GDM1 (cell line): ENCODE results near the gene EML3.
"Not testable (repeated sequence)": the region's sequence is repeated elsewhere in the genome, so short reads cannot be mapped to it uniquely, and the experiment has no call there.

Experiments used
- DNase-seq: peaks from one replicate; lab custom pipeline; 2025; lab: John Stamatoyannopoulos, UW

The EML3 gene, protein sequence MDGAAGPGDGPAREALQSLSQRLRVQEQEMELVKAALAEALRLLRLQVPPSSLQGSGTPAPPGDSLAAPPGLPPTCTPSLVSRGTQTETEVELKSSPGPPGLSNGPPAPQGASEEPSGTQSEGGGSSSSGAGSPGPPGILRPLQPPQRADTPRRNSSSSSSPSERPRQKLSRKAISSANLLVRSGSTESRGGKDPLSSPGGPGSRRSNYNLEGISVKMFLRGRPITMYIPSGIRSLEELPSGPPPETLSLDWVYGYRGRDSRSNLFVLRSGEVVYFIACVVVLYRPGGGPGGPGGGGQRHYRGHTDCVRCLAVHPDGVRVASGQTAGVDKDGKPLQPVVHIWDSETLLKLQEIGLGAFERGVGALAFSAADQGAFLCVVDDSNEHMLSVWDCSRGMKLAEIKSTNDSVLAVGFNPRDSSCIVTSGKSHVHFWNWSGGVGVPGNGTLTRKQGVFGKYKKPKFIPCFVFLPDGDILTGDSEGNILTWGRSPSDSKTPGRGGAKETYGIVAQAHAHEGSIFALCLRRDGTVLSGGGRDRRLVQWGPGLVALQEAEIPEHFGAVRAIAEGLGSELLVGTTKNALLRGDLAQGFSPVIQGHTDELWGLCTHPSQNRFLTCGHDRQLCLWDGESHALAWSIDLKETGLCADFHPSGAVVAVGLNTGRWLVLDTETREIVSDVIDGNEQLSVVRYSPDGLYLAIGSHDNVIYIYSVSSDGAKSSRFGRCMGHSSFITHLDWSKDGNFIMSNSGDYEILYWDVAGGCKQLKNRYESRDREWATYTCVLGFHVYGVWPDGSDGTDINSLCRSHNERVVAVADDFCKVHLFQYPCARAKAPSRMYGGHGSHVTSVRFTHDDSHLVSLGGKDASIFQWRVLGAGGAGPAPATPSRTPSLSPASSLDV

DNA sequence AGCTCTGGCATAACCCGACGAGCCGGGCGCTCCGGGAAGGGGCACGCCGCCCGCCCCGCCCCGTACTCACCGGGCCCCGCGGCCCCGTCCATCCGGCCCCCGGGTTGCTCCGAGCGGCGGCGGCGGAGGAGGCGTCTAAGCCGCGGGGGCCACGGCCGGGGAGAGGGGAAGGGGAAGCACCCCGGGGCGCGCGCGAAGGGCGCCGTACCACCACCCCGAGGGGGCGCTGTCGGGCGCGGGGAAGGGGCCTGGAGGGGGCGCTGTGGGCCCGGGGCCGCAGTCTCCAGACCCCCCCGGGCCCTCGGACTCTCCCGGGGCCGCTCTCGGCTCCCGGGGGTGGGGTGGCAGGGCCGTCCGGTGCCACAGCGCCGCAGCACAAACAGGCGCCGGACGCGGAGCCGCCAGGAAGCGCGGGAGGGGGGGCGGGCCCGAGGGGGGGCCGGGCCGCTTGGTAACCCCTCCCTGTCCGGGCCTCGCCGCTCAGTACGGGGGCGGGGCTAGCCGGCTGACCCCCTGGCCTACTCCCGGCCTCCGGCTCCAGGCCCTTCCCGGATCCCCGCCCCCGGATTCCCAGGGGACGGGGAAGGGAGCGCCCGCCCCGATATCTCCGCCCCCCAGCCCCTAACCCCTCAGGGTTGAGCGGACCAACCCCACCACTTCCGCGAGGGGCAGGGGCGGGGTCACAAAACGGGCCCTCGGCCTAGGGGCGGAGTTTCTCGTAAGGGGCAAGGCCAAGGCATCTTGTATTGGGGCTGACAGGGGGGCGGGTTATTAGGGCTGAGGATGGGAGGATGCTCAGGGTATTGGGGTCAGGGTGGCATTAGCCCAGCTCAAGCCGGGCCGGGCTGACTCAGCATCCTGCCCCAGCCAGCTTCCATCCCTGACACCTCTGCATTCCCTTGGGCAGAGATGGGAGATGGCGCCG is at the start of gene EML3, which contains the start of gene ROM1:
TSS of gene EML3 (minus strand) at position 410 of the 925 bp plus-strand sequence. CDS start at position 92, 318 bp downstream.
TSS of gene ROM1 (plus strand) at position 892 of the 925 bp plus-strand sequence. CDS start at position 917, 25 bp downstream.
- DNase-seq, result peak; percentile 90

DNA sequence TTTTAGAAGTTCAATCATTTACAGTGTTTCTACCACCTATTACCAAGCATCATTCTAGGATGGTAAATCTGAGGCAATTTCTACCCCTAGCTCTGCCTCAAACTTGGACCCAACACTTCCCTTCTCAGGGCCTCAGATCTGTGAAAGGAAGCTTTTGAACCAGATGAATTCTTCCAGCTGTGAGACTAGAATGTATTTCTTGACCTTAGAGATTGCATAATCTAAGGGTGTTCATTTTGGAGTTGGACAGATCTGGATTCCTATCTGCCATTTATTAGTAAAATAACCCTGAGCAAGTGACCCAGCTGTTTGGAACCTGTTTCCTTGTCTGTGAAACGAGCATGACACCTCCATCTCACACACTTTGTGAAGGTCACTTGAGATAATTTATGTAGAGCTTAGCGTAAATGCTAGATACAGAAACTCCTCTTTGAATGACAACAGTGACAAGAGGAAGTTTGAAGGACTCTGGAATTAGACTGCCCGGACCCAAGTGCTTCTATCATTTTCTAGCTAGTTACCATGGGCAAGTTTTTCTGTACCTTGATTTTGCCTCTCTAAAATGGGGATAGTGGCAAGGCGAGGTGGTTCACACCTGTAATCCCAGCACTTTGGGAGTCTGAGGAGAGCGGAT is 44.3 kb upstream of the EML3 start:
- no peak for DNase-seq

DNA sequence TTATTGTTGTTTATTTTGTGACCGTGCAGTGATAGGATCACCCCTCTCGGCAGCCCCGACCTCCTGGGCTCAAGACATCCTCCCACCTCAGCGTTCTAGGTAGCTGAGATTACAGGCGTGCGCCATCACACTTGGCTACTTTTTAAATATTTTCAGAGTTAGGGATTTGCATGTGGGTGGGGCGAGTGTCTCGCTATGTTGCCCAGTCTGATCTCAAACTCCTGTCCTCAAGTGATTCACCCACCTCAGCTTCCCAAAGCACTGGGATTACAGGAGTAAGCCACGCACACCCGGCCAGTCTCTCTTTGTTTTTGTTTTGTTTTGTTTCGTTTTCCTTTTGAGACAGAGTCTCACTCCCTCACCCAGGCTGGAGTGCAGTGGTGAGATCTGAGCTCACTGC is 41.7 kb upstream of the EML3 start:
- no peak for DNase-seq

DNA sequence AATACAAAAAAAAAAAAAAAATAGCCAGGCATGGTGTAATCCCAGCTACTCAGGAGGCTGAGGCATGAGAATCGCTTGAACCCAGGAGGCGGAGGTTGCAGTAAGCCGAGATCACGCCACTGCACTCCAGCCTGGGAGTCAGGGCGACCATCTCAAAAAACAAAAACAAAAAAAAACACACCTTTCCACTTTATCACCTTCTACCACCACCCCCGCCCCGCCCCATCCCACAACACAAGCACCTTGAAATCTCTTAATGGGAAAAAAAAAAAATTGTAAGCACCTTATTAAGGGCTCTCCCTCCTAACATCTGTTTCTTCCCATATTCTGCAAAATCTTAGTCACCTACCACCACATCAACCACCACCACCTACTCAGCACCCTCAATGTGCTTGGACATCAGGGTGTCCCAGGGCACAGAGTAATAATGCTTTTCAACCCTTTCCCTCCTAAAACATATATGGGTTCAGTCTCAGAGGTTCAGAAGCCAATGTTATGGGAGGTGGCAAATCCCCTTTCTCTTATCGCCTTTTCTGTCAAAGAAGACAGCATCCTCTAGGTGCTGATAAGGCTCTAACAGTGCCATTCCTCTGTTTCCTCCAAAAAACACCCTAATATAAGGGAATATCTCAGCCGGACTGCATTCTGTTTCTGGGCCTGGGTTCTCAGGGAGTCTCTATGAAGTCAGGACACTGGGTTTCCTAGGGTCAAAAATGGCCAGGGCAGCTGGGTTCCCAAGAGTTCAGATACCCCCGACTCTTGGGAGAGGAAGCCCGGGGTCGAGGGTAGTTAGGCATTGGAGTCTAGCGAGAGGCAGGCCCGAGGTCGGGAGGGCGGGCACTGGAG is 39.8 kb upstream of the EML3 start:
- DNase-seq, result no peak

DNA sequence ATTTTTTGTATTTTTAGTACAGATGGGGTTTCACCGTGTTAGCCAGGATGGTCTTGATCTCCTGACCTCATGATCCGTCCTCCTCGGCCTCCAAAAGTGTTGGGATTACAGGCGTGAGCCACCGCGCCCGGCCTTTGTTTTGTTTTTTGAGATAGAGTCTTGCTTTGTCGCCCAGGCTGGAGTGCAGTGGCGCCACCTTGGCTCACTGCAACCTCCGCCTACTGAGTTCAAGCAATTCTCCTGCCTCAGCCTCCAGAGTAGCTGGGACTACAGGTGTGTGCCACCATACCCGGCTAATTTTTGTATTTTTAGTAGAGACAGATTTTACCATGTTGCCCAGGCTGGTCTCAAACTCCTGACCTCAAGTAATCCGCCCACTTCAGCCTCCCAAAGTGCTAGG is 37.7 kb upstream of the EML3 start:
- not testable (repeated sequence) for DNase-seq

DNA sequence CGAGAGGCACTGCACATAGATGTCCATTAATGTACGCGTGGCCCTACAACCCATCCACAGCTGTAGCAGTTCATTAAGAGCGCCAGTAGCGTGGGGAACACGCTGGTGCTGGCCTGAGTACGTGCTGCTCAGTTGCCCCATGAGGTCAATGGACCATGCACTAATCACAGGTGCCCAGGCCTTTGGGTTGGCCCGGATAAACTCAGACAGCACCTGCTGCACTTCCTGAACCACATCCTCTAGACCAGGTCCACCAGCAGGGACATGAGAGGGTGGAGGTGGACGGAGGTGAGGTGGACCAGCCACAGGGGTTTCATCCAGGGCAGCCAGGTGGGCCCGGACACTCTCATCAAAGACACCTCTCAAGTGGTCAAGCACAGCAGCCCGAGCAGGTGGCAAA is 36.9 kb upstream of the EML3 start:
- no peak for DNase-seq

DNA sequence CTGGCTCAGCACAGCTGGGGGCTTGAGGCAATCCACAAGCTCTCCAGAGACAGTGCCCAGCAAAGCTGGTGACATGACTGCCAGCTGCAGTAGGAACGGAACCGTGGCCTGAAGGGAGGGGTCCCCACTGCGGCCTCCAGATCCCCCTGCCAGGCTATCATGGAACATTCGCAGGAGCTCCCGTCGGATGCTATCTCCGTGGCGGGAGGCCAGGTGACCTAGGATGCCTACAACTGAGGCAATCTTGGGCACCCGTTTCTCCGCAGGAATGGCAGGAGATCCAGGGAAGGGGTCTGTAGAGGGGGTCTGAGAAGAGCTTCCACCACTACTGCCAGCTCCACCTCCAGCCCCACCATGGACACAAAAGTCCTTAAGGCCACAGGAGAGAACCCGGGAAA is 36.4 kb upstream of the EML3 start:
- no peak for DNase-seq

DNA sequence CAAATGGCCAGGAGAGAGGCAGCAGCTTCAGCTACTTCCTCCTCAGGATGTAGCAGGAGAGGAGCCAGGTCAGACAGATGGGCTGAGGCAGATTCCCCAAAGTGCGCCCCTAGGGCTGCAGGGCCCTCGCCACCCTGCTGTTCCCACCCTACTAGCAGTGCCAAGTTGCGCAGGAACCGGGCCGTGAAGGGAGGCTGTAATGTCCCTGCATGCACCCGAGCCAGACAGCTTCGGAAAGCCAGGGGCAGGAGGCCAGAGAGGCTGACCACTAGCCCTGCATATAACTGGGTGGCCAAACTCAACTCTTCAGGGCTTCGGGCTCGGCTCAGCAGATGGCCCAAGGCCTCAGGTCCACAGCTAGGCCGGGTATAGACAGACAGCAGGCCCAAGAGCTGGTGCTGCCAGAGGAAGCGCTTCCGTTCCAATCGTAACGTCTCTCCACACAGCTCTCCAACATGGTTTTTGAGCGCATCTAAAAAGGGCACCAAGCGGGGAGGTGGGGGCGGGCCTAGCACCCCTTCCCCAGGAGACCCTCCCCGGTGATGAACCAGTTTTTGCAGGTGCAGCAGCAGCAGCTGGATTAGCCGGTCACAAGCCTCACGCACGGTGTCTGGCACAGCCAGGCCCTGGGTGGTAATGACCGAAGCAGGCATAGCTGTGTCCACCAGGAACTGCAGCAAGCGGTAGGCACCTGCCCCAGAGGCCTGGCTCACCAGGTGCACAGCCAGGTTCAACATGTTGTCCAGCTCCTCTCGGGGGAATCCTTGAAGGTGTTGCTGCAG is 35.8 kb upstream of the EML3 start:
- DNase-seq, result no peak

DNA sequence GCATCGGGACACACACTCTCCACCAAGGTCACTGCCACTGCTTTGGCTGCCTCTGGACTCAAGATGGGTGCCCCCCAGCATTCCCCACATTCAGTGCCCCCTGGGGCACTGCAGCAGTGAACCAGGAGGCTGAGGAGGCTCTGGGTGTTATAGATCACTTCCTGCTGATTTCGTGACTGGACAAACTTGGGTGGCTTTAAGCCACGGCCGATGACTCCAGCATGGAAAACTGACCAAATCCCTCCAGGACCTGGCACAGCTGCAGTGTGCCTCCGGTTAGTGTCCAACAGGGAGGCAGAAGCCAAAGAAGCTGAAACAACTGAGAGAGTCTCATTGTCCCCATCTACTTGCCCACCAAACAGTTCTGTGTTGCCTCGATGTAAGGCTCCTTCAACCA is 35.0 kb upstream of the EML3 start:
- DNase-seq, result no peak

DNA sequence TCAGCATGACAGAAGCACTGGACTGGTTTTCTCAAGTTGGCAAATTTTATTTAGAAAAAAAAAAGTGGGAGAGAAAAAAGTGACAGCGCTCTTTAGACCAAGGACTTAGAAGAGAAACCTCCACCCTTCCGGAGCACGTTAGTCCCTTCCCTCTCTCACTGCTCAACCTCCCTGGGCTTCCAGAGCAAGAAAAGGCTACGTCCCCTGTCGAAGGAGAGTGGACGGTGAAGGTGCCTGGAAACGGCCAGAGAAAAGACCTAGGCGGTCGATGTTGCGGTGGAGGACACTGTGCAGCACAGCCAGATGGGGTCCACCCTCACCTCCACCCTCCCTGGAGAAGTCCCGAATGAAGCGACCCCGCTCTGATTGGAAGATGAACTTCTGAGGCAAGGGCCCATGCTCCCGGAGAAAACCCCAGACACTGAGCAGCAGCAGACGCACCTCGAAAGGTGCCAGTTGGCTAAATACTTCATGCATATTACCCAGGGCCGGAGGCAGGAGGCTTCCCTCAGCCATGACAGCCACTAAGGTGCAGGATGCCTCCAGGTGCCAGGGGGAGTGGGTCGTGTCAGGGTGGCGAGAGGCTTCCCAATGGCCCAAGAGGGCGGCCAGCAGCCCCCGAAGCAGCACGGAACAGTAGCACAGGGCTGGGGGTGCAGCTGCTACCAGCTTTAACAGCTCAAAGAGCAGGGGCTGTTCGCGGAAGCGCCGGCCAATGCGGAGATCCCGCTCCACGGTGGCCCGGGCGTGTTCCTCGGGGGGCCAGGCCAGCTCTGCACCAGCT is 34.4 kb upstream of the EML3 start:
- DNase-seq, result no peak

DNA sequence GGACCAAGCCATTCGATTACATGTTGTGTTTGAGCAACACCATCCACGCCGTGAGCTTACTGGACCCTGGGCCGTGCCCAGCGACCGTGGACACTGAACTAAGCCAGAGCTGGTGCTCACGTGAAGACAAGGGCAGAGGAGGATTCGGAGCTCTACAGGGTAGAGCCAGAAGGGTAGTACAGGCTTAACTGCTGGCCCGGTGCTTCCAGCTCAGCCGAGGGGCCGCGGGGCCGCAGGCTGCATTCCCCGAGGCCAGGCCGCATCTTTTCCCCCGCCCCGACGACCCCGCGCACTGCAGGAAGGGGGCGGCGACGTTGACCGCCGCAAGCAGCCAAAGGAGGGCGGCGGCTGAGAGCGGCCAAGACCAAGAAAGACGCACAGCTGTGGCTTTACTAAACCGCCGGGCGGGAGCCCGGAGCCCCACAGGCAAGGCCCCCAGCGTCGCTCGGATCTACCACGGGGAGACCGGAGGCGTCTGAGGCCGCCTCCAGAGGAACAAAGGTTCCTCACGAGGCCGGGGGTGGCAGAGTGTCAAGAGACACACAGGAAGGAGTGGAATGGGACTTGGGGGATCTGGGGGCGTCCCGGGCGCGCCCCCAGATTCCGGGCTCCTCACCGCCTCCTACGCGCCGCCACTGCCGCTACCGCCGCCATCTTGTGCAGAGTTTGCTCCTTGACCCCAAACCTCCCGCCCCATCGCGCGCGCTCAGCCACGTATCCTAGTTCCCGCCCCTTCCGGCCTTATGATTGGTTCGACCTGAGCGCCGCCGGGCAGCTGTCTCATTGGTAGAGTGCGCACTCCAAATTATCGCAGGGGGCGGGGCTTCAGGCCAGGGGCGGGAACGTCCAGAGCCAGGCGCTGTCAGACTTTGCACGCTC is 33.6 kb upstream of the EML3 start, which contains the start of gene GANAB:
TSS of gene GANAB (minus strand) at position 668 of the 879 bp plus-strand sequence. CDS start at position 654, 14 bp downstream.
- peak; percentile 93 for DNase-seq

DNA sequence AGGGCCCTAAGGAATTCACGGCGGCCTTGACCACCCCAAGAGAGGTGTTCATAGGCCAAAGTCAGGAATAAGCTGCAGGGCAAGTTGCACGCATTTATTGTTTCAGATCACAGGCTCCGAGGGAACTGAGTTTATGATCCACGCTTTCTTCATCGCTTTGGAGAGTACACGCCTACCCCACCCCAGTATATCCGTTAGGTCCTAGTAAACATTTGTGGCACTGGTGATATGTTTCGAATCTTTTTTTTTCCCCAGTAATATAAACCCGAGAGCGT is 33.0 kb upstream of the EML3 start:
- DNase-seq, result no peak

DNA sequence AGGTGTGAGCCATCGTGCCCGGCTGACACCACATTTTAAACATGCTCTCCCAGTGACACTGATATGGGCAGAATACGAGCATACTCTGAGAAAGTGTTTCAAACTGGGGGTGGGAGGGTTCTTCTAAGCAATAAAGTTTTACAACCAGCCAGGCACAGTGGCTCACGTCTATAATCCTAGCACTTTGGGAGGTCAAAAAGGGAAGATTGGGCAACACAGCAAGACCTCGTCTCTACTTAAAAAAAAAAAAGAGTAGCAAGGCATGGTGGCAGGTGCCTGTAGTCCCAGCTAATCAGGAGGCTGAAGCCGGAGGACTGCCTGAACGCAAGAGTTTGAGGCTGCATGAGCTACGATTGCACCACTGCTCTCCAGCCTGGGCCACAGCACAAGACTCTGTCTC is 31.6 kb upstream of the EML3 start:
- no peak for DNase-seq

DNA sequence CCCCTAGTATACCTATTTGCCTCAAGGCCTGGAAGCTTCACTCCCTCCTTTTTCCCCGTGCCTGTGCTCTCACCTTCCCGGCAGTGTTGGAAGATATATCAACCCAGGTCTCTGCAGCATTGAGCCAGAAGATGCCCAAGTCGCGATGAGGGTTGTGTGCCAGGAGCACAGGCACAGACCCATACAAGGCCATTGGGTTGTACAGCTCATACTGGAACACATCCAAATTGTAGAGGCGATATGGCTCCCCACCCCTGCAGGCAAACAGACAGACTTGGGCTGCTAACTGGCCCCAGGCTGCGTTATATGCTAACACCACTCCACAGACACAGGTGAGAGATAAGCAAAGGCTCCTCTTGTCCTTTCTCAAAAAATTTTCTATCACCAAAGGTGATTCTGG is 19.9 kb upstream of the EML3 start:
- DNase-seq, result no peak

DNA sequence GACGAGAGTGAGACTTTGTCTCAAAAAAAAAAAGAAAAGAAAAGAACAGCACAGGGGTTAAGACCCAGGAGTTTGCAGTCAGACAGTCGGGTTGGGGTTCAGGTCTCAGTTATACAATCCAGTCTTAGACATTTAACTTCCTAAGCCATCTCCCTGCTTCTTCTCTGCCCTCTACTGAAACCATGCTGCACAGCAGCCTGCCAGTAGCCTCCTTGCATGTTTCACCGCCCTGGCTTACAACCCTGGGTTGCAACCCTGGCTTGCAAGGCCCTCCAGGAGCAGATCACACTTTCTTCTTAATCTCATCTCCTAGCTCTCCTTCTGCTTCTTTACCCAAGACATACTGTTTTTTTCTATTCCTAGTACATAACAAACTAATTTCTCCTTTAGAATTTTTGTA is 15.1 kb upstream of the EML3 start:
- no peak for DNase-seq

DNA sequence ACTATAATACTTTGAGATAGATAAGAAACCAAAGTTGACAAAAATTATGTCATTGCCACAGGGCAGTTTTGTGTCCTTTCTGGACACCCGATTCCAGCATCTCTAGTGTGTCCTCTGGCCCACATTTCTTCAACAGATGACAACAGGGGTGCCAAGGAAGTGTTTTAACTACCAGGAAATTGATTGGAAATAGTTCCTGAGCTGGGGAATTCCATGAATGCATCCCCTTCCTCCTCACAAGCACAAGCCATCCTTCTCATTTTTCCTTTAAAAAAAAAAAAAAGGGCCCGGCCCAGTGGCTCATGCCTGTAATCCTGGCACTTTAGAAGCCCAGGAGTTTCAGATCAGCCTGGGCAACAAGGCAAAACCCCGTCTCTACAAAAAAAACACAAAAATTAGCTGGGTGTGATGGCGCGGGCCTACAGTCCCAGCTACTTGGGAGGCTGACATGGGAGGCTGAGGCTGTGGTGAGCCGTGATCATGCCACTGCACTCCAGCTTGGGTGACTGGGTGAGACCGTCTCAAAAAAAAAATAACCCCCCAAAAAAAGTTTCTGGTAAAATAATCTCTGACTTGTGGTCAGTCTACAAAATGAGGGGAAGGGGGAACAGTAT is 10.0 kb upstream of the EML3 start:
- no peak for DNase-seq
